ENCODE data around the gene TBX2. TPM values are rescaled to one million over a fixed set of nuclear protein-coding genes. Genes with fewer than 3 reads are reported as not detected.

TBX2 gene
- total RNA-seq, 1 donor from 2014 or later, result 0.14 TPM

DNA sequence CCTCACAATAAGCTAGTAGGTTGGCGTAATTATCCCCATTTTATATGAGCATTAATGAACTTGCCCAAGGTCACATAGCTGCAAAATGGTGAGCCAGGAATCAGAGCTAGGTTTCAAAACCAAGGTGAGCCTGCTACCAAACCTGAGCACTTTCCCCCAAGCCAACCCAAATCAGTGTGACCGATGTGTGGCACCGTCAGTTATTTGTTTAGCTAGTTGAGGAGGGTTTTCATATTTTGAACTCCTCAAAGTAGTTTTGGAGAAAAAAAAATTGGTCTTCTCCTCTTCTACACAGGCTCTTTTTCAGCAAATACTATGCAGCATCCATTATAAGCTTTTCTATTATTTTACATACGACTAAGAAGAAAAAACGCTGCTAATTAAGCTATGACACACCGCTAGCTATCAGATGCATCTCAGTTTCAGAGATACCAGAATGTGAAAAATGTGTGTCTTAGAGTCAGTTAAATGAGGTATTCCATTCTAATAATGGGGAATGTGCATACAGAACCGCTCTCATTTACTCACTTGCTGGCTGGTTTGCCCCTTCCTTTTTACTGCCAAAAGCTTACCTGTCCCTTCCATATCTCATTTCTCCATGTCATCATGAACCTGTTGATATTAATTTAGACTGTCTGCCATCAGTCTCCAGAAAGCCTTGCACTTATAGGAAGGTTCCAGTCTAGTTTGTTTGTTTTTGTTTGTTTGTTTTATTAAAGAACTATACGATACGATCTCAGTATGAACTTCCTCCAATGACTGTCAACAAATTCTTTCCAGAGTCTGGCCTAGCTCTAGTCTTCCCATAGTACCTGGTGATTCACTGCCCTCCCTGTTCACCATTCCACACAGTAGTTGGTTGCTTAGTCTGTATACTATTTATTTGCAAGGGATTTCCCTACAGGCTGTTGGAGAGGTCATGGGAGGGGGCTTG is 50.3 kb downstream of the TBX2 start:
- DNase-seq (ENCODE audit: low spot score), result no peak
- peaks cover 70% of the 10 kb centered on the region for H3K27me3 Mint-ChIP-seq (ENCODE audit: low read depth)
- intact Hi-C loops (cut with micrococcal nuclease), result no loop called here
- peaks cover 3% of the 10 kb centered on the region for H3K4me1 Mint-ChIP-seq (ENCODE audit: low read depth)
- H3K4me3 Mint-ChIP-seq (ENCODE audit: low read depth), result no peak overlapping the region
- H3K27ac Mint-ChIP-seq, result no peak overlapping the region
- H3K36me3 Mint-ChIP-seq (ENCODE audit: low read depth), result no peaks in the 10 kb centered on the region
- H3K9me3 Mint-ChIP-seq, result no peaks in the 10 kb centered on the region

DNA sequence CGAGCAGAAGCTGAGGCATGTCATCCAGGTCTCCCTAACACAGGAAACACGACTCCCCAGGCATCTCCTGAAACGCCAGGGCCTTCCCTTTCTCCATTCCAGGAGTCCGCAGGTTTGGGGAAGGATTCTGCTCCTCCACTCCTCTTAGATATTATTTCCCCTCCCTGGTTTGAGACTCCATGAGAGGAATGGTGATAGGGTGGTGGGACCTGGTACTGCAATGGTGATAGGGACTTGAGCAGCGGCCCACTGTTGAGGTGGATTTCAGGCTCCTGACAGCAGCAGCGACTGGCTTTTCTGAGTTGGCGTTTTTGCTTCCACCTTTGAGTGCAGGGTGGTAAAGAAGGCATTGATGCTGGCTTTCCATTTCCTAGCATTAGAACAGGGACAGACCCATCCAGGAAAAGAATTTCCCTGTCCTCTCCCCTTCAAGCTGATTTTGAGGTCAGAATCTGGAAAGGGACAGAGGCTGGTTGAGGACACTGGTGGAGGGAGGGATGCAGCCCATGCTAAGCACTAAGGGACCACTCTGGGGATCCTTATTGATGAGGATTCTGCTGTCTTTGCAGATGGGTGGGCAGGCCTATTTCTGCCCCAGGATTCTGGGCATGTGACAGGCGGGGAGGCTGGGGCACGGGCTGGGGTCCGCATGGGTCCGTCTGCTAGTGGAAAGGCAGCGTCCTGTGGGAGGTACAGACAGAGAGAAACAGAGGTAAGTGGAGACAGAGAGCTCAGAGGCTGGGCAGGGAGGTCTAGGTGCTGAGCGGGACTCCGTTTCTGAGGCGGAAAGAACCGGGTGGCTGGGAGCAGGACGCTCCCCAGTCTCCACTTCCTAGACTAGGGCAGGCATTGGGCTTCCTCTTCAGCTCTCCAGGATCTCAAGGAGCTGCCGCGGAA is 51.2 kb downstream of the TBX2 start:
- Mint-ChIP-seq H3K4me3 (ENCODE audit: low read depth) (no peak overlapping the region), H3K36me3 (ENCODE audit: low read depth) (no peaks in the 10 kb centered on the region), H3K27ac (no peak overlapping the region), H3K9me3 (no peaks in the 10 kb centered on the region), H3K4me1 (ENCODE audit: low read depth) (peaks cover 3% of the 10 kb centered on the region), H3K27me3 (ENCODE audit: low read depth) (peaks cover 75% of the 10 kb centered on the region)
- DNase-seq (ENCODE audit: low spot score), result no peak
- intact Hi-C loops (cut with micrococcal nuclease), result no loop called here

DNA sequence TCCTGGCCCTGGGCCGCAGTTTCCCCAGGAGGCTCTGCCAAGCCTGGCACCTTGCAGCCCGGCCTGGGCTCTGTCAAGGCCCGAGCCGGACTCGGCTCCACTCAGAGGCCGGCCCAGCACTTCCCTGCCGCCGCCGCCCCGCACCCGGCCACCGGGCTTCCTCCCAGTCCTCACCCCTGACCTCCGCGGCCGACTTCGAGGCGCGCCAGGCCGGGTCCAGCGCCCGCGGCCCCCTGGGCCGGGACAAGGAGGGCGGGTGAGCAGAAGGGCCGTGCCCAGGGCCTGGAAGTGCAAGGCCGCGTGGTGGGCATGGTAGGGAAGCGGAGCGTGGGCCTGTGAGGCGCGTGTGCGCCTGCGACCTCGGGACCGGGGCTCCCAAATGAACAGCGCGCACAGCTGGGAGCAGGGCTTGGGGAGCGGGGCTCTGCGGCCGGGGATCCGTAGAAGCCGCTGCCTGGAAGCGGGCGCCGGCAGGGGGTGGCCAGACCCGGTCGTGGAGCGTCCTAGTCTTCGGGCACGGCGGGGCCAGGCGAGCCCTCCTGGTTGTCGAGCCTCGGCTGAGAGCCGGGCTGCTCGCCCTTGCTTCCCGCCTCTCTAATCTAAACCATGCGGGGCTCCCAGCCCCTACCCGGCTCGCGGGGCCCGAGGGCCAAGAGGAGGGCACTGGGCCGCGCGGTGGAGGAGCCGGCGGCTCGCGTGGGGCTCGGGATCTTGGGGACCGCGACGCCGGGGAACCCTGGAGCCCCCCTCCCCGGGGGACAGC is 52.1 kb downstream of the TBX2 start:
- peak; percentile 7 for DNase-seq (ENCODE audit: low spot score)
- Mint-ChIP-seq H3K27me3 (ENCODE audit: low read depth) (peaks cover 70% of the 10 kb centered on the region), H3K4me1 (ENCODE audit: low read depth) (peaks cover 3% of the 10 kb centered on the region), H3K4me3 (ENCODE audit: low read depth) (no peak overlapping the region), H3K9me3 (no peaks in the 10 kb centered on the region), H3K36me3 (ENCODE audit: low read depth) (no peaks in the 10 kb centered on the region), H3K27ac (no peak overlapping the region)
- intact Hi-C loops (cut with micrococcal nuclease), result no loop called here

DNA sequence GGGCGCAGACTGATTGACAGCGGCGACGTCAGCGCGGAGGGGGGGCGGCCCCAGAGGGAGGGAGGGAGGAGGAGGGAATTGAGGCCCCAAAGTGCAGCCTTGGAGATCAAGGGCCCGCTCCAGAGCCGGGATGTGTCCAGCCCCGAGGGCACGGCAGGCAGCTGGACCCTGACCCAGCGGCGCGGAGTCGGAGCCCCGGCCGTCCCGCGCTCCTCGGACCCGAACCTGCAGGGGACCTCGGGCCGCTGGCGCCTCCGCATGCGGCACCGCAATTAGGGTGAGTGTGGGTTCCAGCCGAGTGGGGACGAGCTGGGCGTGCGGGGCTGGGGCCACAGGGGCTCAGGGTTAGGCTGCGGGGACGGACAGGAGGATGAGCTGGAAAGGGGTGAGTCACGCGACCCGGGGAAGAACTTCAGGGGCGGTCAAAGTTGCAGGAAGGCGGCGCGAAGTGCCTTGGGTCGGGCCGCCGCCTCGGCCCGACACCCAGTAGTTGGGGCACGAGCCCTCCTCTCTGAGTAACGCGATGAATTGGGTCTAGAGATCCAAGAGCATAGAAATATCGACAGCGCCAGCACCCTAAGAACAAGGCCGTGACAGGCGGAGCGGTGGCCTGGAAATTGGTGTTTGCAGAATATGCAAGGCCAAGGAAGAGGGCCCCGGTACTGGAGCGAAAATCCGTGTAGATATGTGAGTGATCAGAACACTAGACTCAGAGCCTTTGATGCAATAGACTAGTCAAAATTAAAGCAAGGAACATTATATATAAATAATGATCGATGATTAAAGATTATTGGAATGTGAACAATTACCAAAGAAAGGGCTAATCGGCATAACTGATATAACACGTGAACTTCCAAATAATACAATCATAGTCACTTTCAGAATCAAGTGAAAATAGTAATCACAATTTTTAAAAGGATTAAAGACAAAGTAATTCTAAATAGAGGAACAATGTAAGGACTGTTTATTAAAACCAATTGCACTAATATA is 53.0 kb downstream of the TBX2 start, which contains the start of gene TBX4:
Gene TBX4 (plus strand): TSS at position 122 of the 990 bp plus-strand sequence. CDS start 4,069 bp downstream, outside the sequence.
- Mint-ChIP-seq H3K27me3 (ENCODE audit: low read depth) (peaks cover 71% of the 10 kb centered on the region), H3K4me3 (ENCODE audit: low read depth) (no peak within 1 kb of the TSS), H3K27ac (no peak within 1 kb of the TSS), H3K36me3 (ENCODE audit: low read depth) (no peaks in the 10 kb centered on the region), H3K9me3 (no peaks in the 10 kb centered on the region), H3K4me1 (ENCODE audit: low read depth) (peaks cover 6% of the 10 kb centered on the region)
- intact Hi-C loops (cut with micrococcal nuclease), result no loop called here
- no peak for DNase-seq (ENCODE audit: low spot score)

DNA sequence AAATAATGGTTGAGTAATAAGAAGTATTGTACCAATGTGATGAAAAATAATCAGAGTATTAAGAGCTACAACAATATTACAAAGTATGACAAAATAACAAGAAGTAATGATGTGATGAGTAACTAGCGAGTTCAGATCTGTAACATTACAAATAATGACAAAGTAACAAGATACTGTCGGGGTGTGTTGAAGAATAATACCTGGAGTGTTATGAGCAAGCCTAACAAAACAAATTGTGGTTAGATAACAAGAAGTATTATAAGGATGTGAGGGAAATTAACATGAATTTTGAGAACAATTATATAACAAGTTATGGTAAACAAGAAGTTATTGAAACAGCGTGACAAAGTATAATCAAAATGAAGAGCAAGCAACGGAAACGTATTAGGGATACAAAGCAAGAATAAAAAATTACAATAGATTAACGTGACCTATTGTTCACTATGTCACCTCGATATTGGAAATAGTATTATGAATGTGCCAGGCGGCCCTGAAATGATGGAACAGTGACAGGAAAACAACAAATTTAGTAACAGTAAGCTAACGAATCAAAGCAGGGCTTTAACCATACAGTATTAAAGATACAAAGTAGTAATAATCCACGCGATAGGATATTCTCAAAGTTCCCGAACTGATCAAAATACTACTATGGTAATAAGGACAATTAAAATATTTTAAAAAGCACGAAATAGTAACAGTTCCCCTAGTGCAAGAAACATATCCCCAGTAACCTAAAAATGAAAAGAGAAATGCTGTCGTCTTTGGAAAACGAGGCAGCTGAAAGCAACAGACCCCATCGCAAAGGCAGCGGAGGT is 54.1 kb downstream of the TBX2 start:
- peaks cover 6% of the 10 kb centered on the region for H3K4me1 Mint-ChIP-seq (ENCODE audit: low read depth)
- H3K9me3 Mint-ChIP-seq, result no peaks in the 10 kb centered on the region
- H3K4me3 Mint-ChIP-seq (ENCODE audit: low read depth), result no peak overlapping the region
- intact Hi-C loops (cut with micrococcal nuclease), result loop anchor here (1.0 kb wide), 1 partner anchor 49 kb away; no protein-coding TSS in a partner anchor
- no peak for DNase-seq (ENCODE audit: low spot score)
- H3K27me3 Mint-ChIP-seq (ENCODE audit: low read depth), result peaks cover 74% of the 10 kb centered on the region
- no peak overlapping the region for H3K27ac Mint-ChIP-seq
- H3K36me3 Mint-ChIP-seq (ENCODE audit: low read depth), result no peaks in the 10 kb centered on the region

DNA sequence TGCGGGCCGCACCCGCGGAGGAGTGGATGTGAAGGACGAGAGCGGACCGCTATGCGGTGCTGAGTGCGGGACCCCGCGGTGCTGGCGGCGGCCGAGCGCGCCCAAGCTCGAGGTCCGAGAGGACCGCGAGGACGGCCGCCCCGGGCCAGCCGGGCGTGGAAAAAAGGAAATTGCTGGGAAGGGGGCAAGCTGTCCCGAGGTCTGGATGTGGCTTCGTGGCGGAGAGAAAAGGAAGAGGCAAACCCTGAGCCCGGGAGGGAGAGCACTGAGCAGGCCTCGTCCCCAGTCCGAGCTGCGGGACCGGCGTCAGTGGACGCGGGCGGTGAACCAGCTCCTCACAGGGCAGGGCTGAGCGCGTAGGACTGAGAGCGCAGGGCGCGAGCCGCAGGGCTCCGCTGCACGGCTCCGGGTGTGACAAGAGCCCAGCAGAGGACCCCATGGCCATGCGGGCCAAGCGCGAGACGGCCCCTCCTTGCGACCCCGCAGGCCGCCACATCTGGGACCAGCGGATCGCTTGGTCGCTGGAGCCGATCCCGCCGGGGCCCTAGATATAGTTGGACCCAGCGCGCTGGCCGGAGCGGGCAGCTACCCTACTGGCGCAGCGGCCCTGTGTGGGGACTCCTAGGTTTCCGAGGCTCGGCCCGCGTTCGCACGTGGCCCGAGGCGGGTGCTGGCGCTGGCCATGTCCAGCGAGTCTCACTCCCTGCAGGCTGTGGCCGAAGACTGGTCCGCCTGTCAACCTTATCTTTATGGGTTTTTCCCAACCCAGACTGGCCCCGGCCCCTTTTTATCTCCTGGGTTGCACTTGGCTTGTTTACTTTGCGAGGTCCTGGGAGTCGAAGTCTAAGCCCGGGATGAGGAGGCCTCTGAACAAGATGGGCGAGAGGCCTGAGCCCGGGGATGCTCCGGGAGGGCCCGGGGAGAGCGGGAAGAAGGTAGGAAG is 55.0 kb downstream of the TBX2 start:
- Mint-ChIP-seq H3K9me3 (no peaks in the 10 kb centered on the region), H3K27ac (no peak overlapping the region), H3K36me3 (ENCODE audit: low read depth) (no peaks in the 10 kb centered on the region), H3K4me1 (ENCODE audit: low read depth) (peaks cover 6% of the 10 kb centered on the region), H3K4me3 (ENCODE audit: low read depth) (no peak overlapping the region), H3K27me3 (ENCODE audit: low read depth) (peaks cover 77% of the 10 kb centered on the region)
- DNase-seq (ENCODE audit: low spot score), result no peak
- intact Hi-C loops (cut with micrococcal nuclease), result loop anchor here (1.0 kb wide), 1 partner anchor 50 kb away; no protein-coding TSS in a partner anchor

DNA sequence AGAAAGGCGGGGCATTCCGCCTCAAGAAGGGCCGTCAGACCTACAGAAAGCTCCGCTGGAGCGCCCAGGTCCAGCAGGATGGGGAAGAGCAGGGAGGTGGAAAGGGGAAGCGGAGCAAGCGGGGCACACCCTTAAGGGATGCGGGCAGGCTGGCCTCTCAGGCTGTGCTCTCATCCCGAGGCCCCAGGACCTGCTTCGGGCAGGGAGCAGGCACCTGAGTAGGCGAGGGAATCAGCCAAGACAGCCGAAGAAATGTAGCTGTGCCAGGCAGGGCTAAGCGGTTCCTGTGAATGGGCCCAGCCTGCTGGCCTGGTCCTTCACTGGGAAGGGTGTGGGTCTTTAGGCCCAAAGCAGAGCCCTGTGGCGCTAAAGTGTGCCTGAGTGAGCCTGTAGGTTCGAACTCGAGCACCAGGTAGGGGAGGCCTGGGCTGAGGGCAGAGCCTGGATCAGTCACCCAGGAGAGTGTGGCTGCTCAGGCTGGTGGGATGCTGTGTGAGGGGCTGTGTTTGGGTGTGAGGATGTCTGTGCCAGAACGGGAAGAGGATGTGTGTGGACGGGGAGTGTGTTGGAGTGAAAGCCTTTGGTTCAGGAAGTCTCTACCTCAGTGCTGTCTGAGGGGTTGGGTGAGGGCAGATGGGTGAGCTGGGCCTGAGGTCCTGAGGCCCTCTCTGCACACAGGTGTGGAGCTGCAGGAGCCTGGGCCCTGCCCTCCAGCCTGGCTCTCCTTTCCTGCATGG is 55.8 kb downstream of the TBX2 start:
- Mint-ChIP-seq H3K27ac (no peak overlapping the region), H3K36me3 (ENCODE audit: low read depth) (no peaks in the 10 kb centered on the region), H3K4me1 (ENCODE audit: low read depth) (peaks cover 6% of the 10 kb centered on the region), H3K9me3 (no peaks in the 10 kb centered on the region), H3K4me3 (ENCODE audit: low read depth) (no peak overlapping the region), H3K27me3 (ENCODE audit: low read depth) (peaks cover 79% of the 10 kb centered on the region)
- DNase-seq (ENCODE audit: low spot score), result no peak
- intact Hi-C loops (cut with micrococcal nuclease), result no loop called here

DNA sequence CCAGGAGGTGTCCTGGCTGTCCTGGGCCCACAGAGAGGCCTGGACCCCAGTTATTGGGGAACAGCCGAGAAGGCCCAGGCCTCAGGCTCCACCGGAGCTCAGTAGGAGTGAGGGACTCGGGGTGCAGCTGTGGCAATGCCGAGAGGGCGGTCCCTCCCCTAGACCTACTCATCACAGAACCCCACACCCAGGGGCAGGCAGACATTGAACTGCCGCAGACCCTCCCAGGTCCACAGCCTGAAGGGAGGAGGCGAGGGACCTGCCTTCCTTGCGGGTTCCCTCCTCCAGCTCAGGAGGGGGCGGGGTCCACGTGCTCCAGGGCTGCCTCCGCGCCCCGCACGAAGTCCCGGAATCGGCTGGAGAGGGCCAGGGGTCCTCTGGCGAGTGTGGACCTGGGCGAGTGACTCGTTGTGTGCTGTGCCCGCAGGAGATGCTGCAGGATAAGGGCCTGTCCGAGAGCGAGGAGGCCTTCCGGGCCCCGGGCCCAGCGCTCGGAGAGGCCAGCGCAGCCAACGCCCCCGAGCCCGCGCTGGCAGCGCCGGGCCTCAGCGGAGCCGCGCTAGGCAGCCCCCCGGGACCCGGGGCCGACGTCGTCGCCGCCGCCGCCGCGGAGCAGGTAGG is 56.5 kb downstream of the TBX2 start:
- Mint-ChIP-seq H3K4me3 (ENCODE audit: low read depth) (no peak overlapping the region), H3K27me3 (ENCODE audit: low read depth) (peaks cover 78% of the 10 kb centered on the region), H3K4me1 (ENCODE audit: low read depth) (peaks cover 6% of the 10 kb centered on the region), H3K36me3 (ENCODE audit: low read depth) (no peaks in the 10 kb centered on the region), H3K27ac (no peak overlapping the region), H3K9me3 (no peaks in the 10 kb centered on the region)
- intact Hi-C loops (cut with micrococcal nuclease), result no loop called here
- no peak for DNase-seq (ENCODE audit: low spot score)

DNA sequence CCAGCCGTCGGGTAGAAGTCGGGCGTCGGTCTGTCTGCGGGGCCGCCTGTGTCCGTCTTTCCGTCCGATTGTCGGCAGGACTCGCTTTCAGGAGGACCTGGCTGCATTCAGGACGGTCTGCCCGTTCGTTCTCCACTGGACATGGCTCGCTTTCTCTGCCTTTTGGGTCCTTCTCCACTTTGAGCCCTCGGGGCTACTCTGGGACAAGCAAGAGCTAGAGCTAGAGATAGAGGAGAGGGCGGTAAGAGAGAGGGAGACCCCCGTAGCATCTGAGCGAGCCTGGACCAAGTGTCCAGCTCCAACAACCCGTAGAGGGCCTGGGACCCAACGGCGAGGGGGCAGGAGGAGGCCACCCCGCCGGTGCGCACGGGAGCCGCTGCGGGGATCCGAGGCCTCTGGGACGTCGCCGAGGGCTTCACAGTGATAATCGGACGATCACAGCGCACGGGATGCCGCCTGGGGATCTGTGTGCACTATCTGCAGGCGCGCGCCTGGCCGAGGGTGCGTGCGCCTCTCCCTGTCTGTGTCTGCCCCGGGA is 57.1 kb downstream of the TBX2 start:
- peaks cover 82% of the 10 kb centered on the region for H3K27me3 Mint-ChIP-seq (ENCODE audit: low read depth)
- H3K4me1 Mint-ChIP-seq (ENCODE audit: low read depth), result peaks cover 6% of the 10 kb centered on the region
- intact Hi-C loops (cut with micrococcal nuclease), result no loop called here
- H3K36me3 Mint-ChIP-seq (ENCODE audit: low read depth), result no peaks in the 10 kb centered on the region
- H3K4me3 Mint-ChIP-seq (ENCODE audit: low read depth), result no peak overlapping the region
- DNase-seq (ENCODE audit: low spot score), result no peak
- H3K27ac Mint-ChIP-seq, result no peak overlapping the region
- no peaks in the 10 kb centered on the region for H3K9me3 Mint-ChIP-seq
